GM13976 (cell line): ENCODE data around the gene EPHA8.

ENCODE experiments used
- DNase-seq: peaks from one replicate; pipeline ENCODE4 v3.0.0; 2012; ENCODE audit warnings: low spot score
- in situ Hi-C: fragments of 300-500 bp; cut with MboI; formaldehyde crosslinking; loops from one replicate; pipeline ENCODE4 v1.12.0; 2022; ENCODE audit warnings: low sequenced_read_pairs, mixed read lengths, inconsistent platforms; ENCODE audit not compliant: unreplicated experiment
- TF ChIP-seq, protein P1 (sequence below): IDR thresholded peaks from 2 replicates; pipeline ENCODE4 v1.5.1; 2012; ENCODE audit warnings: borderline replicate concordance, mild to moderate bottlenecking; ENCODE audit not compliant: insufficient read depth; ENCODE audit errors: extremely low read depth, missing control alignments, control extremely low read depth

The EPHA8 gene

DNA sequence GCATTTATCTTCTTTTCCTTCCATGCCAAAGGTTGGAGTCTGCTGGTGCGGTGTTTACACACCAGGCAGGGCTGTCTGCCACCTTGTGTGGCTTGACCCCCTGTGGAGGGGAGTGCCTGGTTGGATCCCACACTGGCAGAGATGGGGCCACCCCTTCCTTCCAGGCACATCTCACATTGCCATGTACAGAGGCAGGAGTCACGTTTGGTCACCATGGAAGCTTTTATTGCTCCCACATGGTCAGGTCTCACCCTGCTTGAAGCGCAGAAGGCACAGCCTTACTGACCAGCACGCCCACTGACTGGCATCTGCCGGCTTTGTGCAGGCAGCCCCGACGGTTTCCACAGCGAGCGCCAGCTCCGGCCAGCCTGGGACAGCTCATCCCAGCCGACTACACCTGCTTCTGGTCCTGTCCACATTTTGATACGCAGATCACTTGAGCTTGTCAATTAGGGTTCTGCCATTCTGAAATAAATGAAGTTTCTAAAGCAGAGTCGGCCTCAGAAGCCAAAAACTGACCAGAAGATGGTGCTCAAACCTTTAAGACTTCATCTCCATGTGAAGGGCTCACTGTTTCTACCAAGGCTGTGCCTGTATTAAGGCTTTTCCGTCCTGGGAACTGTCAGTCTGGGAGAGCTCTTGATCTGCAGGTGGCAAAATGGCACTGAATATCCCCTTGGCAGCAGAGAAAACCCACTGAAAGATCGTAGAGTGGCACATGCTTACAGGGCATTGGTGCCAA, 35.6 kb upstream of the EPHA8 start:
- in situ Hi-C loops, result no loop called here
- TF ChIP-seq, protein P1, sequence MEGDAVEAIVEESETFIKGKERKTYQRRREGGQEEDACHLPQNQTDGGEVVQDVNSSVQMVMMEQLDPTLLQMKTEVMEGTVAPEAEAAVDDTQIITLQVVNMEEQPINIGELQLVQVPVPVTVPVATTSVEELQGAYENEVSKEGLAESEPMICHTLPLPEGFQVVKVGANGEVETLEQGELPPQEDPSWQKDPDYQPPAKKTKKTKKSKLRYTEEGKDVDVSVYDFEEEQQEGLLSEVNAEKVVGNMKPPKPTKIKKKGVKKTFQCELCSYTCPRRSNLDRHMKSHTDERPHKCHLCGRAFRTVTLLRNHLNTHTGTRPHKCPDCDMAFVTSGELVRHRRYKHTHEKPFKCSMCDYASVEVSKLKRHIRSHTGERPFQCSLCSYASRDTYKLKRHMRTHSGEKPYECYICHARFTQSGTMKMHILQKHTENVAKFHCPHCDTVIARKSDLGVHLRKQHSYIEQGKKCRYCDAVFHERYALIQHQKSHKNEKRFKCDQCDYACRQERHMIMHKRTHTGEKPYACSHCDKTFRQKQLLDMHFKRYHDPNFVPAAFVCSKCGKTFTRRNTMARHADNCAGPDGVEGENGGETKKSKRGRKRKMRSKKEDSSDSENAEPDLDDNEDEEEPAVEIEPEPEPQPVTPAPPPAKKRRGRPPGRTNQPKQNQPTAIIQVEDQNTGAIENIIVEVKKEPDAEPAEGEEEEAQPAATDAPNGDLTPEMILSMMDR, result no peak
- no peak for DNase-seq

DNA sequence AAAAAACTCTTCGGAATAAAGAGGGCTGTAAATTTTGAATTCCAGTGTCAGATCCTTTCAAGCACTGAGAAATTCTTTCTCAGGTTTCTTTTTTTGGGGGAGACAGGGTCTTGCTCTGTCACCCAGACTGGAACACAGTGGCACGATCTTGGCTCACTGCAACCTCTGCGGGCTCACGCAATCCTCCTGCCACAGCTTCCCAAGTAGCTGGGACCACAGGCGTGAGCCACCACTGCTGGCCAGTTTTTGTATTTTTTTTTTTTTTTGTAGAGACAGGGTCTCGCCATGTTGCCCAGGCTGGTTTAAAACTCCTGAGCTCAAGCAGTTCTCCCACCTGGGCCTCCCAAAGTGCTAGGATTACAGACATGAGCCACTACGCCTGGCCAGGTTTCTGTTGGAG, 34.8 kb upstream of the EPHA8 start:
- TF ChIP-seq, protein P1, result no peak
- in situ Hi-C loops, result no loop called here
- no peak for DNase-seq

DNA sequence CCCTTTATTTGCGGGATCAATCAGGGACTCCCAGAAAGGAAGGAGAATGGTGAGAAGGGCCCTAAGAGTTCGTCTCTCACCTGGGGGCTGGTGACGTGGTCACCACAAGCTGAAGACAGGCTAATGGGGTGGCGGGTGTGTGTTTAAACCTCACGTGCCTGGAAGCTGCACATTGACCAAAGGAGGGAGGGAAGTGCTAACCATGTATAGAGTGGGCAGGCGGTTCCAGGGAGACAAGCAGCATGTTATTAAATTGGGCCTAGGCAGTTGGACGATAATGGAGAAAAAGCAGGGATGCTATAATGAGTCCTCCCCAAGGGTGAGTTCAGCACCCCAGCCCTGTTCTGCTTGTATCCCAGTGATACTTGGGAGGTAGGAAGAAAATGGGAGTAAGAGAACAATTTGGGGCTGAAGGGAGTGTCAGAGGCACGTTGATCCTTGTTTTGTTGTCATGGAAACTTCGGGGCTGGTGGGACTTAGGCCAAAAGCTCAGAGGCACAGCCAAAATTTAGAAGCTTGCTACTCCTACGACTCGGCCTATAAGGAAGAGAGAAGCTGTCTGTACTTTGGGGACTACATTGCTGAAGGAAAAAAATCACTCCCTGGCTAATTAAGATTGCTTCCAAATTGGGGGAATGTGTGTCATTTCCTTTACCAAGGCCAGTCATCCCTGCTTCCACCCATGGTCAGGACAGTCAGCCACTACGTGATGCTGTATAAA, 33.2 kb upstream of the EPHA8 start:
- TF ChIP-seq, protein P1, result no peak
- no peak for DNase-seq
- in situ Hi-C loops, result no loop called here

DNA sequence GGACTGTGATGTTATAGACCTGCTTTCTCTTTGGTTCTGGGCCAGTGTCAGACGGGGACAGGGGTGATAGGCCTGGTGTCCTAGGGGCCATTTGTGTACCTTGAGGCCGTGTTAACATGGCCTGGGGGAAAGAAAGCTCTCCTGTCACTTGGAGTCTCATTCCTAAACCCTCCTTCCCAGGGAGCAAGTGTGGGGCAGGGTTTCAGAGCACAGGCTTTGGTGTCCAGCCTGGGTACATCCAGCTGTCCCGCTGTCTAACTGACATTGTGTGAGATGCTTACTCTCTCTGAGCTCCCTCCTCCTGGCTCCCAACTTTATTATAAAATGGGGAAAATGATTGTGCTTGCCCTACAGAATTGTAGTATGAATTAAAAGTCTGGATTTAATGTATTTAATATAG, 32.6 kb upstream of the EPHA8 start:
- TF ChIP-seq, protein P1, result no peak
- in situ Hi-C loops, result no loop called here
- no peak for DNase-seq

DNA sequence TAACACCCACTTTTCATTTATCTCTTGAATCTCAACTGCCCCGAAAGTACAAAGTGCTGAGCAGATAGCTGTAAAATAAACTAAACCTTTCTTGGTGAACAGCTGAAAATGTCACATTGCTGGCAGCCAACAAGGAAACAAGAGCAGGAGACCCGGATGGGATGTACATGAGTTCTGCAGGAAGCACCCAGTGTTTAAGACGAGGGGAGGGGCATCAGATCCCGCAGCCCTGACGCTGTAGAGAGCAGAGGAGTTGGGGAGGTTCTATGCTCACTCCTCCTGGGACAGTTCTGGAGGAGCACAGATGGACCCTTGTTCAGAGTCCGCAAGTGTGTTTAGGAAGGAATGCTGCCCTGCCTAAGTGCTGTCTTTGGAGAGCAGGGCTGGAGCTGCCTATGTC, 32.0 kb upstream of the EPHA8 start:
- in situ Hi-C loops, result no loop called here
- TF ChIP-seq, protein P1, result no peak
- no peak for DNase-seq

DNA sequence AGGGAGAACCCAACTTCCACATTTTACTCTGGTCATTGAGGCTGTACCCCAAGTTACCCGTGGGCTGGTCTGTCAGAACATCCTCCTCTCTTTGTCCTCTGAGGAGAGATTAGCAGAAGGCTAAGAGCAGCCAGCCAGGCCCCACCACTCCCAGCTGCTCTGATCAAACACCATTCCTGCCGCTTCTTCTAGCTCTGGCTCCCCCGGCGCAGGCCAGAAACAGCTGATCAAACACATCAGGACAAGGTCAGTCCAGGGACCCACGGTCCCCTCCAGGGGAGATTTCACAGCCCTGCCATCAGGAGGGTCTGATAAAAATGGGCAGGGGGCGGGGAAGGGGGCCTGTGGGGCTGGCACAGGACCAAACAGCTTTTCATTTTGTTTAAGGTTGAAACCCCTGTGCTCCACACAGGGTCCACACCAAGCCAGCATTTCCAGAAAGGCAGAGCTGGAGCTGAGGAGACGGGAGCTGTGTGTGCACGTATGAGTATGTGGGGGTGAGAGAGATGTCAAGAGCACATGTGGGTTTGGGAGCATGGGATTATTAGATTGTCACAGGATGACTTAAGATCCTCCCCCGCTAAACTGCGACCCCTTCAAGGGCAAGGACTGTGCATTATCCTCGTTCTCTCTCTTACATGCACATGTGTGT, 29.9 kb upstream of the EPHA8 start:
- DNase-seq, result peak; percentile 11
- in situ Hi-C loops, result no loop called here

More for the DNA sequence above, 29.9 kb upstream of the EPHA8 start:
- TF ChIP-seq, protein P1, result no peak
